OCI-LY7 (cell line): ENCODE data around the gene OLA1. TPM values are rescaled to one million over a fixed set of nuclear protein-coding genes. Genes with fewer than 3 reads are reported as not detected.

ENCODE experiments used
- BruUV-seq: library from RNA; stranded (reverse); fragments of 400-500 nt; replicated peaks from 2 replicates; lab custom pipeline; 2021; lab: Mats Ljungman, UMichigan
- CTCF ChIA-PET: fragments of 300-600 bp; sonication (Branson Sonifier 250); formaldehyde crosslinking; loops from one replicate; lab custom pipeline; 2022; ENCODE audit warnings: antibody characterized with exemption; ENCODE audit not compliant: unreplicated experiment; lab: Charles Lee
- POLR2A ChIA-PET: fragments of 300-600 bp; sonication (Branson Sonifier 250); formaldehyde crosslinking; loops from one replicate; lab custom pipeline; 2022; ENCODE audit warnings: antibody characterized with exemption; lab: Charles Lee
- DNase-seq: peaks from one replicate; pipeline ENCODE4 v3.0.0-alpha.2; 2015; ENCODE audit warnings: low spot score
- H2AFZ ChIP-seq: fragments of 200-600 bp; sonication (generic), shearing (Covaris generic); 2 replicates; pipeline ENCODE4 v1.6.1; 2014; ENCODE audit warnings: mild to moderate bottlenecking, antibody characterized with exemption, low read length, moderate library complexity
- H3K27ac ChIP-seq: fragments of 200-600 bp; sonication (generic); 2 replicates; pipeline ENCODE4 v1.5.1; 2014; ENCODE audit warnings: mixed run types, low read depth, mild to moderate bottlenecking, moderate library complexity, low read length, inconsistent platforms; ENCODE audit not compliant: poor library complexity, severe bottlenecking
- H3K36me3 ChIP-seq: fragments of 200-600 bp; sonication (generic); 2 replicates; pipeline ENCODE4 v1.6.1; 2014; ENCODE audit warnings: mild to moderate bottlenecking, antibody characterized with exemption, low read length, moderate library complexity, mixed read lengths; ENCODE audit not compliant: insufficient read depth
- H3K4me1 ChIP-seq: fragments of 200-600 bp; sonication (generic); 2 replicates; pipeline ENCODE4 v1.5.1; 2014; ENCODE audit warnings: mild to moderate bottlenecking, low read length; ENCODE audit not compliant: insufficient read depth, poor library complexity, severe bottlenecking
- H3K4me2 ChIP-seq: fragments of 200-600 bp; sonication (generic); 2 replicates; pipeline ENCODE4 v1.6.1; 2014; ENCODE audit warnings: mild to moderate bottlenecking, low read length
- H3K4me3 ChIP-seq: fragments of 200-600 bp; sonication (generic); 2 replicates; pipeline ENCODE4 v1.5.1; 2014; ENCODE audit warnings: mild to moderate bottlenecking, low read depth, low read length; ENCODE audit not compliant: poor library complexity, severe bottlenecking
- H3K79me2 ChIP-seq: fragments of 200-600 bp; sonication (generic); 2 replicates; pipeline ENCODE4 v1.6.1; 2016; ENCODE audit warnings: low read depth, mild to moderate bottlenecking, low read length, moderate library complexity, mixed read lengths; ENCODE audit not compliant: insufficient read depth
- H3K9me2 ChIP-seq: fragments of 200-600 bp; sonication (generic); 2 replicates; pipeline ENCODE4 v1.6.1; 2016; ENCODE audit warnings: mild to moderate bottlenecking, low read length, mixed read lengths; ENCODE audit not compliant: insufficient read depth
- H3K9me3 ChIP-seq: fragments of 200-600 bp; sonication (generic); 2 replicates; pipeline ENCODE4 v1.6.1; 2014; ENCODE audit warnings: mild to moderate bottlenecking, mixed run types, low read length, mixed read lengths
- H4K20me1 ChIP-seq: fragments of 200-600 bp; sonication (generic); 2 replicates; pipeline ENCODE4 v1.6.1; 2014; ENCODE audit warnings: mild to moderate bottlenecking, antibody characterized with exemption, low read length, moderate library complexity, mixed read lengths; ENCODE audit not compliant: insufficient read depth
- CTCF ChIP-seq: fragments of 200-600 bp; sonication (generic); conservative IDR thresholded peaks from 2 replicates; pipeline ENCODE4 v1.5.1; 2014; ENCODE audit warnings: mild to moderate bottlenecking, antibody characterized with exemption, low read length, moderate library complexity, mixed read lengths
- EZH2phosphoT487 ChIP-seq: fragments of 200-600 bp; sonication (generic); IDR thresholded peaks from 2 replicates; pipeline ENCODE4 v1.6.1; 2018; ENCODE audit warnings: low read depth, borderline replicate concordance, mild to moderate bottlenecking, mixed run types, antibody characterized with exemption, low read length, moderate library complexity, mixed read lengths
- intact Hi-C: fragments of 100-400 bp; cut with micrococcal nuclease; formaldehyde crosslinking; loops from one replicate; pipeline ENCODE4 v1.10.0; 2022; ENCODE audit not compliant: unreplicated experiment
- total RNA-seq, 2 experiments: library from RNA; depleted of rRNA in 1 of 2; stranded (reverse); fragments of >200 nt in 1 of 2; shearing (Covaris generic) in 1 of 2; gene quantifications; 2 replicates each; pipeline ENCODE4 v1.2.3, GENCODE V29; 2014 to 2022

The OLA1 gene
- total RNA-seq, 2 experiments from 2014 or later: 66.0 to 116 TPM

GRCh38 chr2:174153757-174154680, 94.3 kb downstream of the OLA1 start:
- no peak for DNase-seq
- no peak overlapping the region for H3K4me2 ChIP-seq
- H4K20me1 ChIP-seq: no peaks in the 10 kb centered on the region
- no peak overlapping the region for H2AFZ ChIP-seq
- no TSS peak for BruUV-seq
- no peaks in the 10 kb centered on the region; the same call in 1 of the 2 replicates for H3K36me3 ChIP-seq
- H3K4me1 ChIP-seq: no peaks in the 10 kb centered on the region
- H3K27ac ChIP-seq: no peak overlapping the region
- intact Hi-C loops: no loop called here
- H3K9me3 ChIP-seq: no peaks in the 10 kb centered on the region
- no peak for TF ChIP-seq CTCF
- no peaks in the 10 kb centered on the region for H3K79me2 ChIP-seq
- ChIA-PET CTCF (no interaction called here), POLR2A (interaction anchor here (0.6 to 1.4 kb wide), 5 partner anchors 15 to 344 kb away, joined by 3 read pairs; no protein-coding TSS in a partner anchor)
- H3K9me2 ChIP-seq: no peaks in the 10 kb centered on the region
- no peak overlapping the region for H3K4me3 ChIP-seq

- no peak for TF ChIP-seq CTCF
- TF ChIP-seq EZH2phosphoT487: no peak
- ChIA-PET POLR2A (interaction anchor here (0.6 kb wide), 1 partner anchor 370 kb away, joined by 3 read pairs; no protein-coding TSS in a partner anchor), CTCF (no interaction called here)
- Histone ChIP-seq H4K20me1 (no peaks in the 10 kb centered on the region), H3K4me2 (no peak overlapping the region), H3K9me3 (no peaks in the 10 kb centered on the region), H2AFZ (no peak overlapping the region), H3K27ac (no peak overlapping the region), H3K4me3 (no peak overlapping the region), H3K4me1 (no peaks in the 10 kb centered on the region), H3K36me3 (peaks cover under 1% of the 10 kb centered on the region), H3K79me2 (no peaks in the 10 kb centered on the region), H3K9me2 (no peaks in the 10 kb centered on the region)
- intact Hi-C loops: no loop called here
- no peak for DNase-seq
- no TSS peak for BruUV-seq
Measured at GRCh38 chr2:174149530-174149929, 98.8 kb downstream of the OLA1 start.

DNA sequence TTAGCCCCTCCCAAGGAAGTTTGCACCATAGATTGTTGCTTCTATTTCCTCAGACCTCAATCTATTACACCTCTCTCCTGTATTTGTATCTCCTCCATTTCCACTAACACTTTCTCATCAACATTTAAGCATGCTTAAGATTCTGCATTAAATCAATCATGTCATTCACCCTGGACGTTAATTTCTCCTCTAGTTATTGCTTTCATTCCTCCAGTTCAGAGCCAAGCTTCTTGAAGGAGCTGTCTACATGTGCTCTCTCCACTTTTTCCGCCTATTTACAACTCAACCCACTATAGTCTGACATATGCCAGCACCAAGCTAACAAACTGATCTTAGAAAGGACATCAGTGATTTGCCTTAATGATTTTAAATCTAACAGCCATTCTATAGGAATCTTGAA, 99.5 kb downstream of the OLA1 start:
- no peak for TF ChIP-seq CTCF
- no peak for TF ChIP-seq EZH2phosphoT487
- H4K20me1 ChIP-seq: no peaks in the 10 kb centered on the region
- CTCF ChIA-PET: no interaction called here
- H3K36me3 ChIP-seq: peaks cover 3% of the 10 kb centered on the region
- BruUV-seq: no TSS peak
- H3K79me2 ChIP-seq: no peaks in the 10 kb centered on the region
- H3K4me2 ChIP-seq: no peak overlapping the region
- no peak overlapping the region for H2AFZ ChIP-seq
- no peak for DNase-seq
- H3K4me3 ChIP-seq: no peak overlapping the region
- H3K9me3 ChIP-seq: no peaks in the 10 kb centered on the region
- no peaks in the 10 kb centered on the region for H3K9me2 ChIP-seq
- H3K27ac ChIP-seq: no peak overlapping the region
- H3K4me1 ChIP-seq: no peaks in the 10 kb centered on the region
- intact Hi-C loops: no loop called here
- POLR2A ChIA-PET: no interaction called here
